Activated gamma-delta T cell (primary cell): ENCODE measurements around the gene CST7.
"Not testable (repeated sequence)": the region's sequence is repeated elsewhere in the genome, so short reads cannot be mapped to it uniquely, and the experiment has no call there.

Experiments used
- DNase-seq: peaks from one replicate; lab custom pipeline; 2025; lab: John Stamatoyannopoulos, UW
- total RNA-seq, 2 donors: gene quantifications; one replicate each; lab custom pipeline; 2026; lab: John Stamatoyannopoulos, UW

The CST7 gene, protein sequence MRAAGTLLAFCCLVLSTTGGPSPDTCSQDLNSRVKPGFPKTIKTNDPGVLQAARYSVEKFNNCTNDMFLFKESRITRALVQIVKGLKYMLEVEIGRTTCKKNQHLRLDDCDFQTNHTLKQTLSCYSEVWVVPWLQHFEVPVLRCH
- 56.7 to 145 reads per million in 2 donors for total RNA-seq

DNA sequence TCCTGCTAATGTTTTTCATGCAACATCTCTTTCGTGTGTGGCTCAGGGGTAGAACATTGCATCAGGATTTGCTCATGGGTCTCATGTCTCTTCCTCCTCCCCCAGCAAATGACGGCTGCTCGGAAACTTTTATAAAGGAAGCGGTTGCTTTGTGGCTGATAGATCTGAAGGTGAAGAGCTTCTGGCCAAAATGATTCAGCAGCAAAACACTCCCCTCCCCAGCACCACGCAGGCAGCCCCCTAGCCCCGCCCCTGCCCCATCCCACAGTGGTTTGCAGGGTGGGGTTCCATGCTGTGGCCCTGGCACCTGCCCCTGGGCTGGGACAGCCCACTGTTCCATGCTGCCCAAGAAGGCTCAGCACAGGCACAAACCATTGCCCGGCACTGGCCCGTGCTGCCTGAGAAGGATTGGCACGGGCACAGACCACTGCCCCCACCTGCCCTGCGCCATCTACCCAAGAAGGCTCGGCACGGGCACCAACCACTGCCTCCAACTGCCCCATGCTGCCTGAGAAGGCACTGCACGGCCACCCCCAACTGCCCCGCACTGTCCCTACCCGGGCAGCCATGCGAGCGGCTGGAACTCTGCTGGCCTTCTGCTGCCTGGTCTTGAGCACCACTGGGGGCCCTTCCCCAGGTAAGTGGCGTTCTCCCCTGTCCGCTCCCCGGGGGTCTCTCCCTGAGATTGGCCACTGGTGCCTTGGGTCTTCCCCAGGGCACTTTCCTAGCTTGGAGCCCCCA, at the start of gene CST7:
CST7 (plus strand) TSS at position 331 of the 741 bp plus-strand sequence; CDS start at position 568, 237 bp downstream.
- DNase-seq: peak; percentile 84

DNA sequence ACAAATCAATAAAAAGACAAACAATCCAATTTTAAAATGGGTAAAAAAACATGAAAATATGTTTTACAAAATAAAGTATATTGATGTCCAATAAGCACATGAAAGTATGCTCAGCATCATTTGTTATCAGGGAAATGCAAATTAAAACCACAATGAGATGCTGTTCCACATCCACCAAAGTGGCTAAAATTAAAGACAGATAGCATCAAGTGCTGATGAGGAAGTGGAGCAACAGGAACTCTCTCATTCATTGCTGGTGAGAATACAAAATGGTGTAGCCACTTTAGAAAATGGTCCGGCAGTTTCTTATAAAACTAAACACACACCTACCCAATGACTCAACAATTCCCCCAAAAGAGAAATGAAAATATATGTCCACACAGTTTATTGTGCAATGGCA, 42.3 kb upstream of the CST7 start:
- no peak for DNase-seq

DNA sequence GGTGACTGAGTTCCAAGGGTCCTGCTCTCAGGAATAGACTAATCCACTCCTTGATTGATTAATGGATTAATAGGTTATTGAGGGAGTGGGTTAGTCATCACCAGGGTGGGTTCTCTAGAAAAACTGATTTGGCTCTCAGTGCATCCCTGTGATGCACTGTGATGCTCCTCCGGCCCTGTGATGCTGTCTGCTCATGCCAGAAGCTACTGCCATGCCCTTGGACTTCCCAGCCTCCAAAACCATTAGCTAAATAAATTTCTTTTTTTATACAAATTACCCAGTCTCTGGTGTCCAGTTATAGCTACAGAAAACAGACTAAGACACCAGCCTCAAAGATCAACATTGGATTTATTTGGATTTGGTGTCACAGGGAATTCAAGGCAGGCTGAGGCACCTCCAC, 40.4 kb upstream of the CST7 start:
- no peak for DNase-seq

DNA sequence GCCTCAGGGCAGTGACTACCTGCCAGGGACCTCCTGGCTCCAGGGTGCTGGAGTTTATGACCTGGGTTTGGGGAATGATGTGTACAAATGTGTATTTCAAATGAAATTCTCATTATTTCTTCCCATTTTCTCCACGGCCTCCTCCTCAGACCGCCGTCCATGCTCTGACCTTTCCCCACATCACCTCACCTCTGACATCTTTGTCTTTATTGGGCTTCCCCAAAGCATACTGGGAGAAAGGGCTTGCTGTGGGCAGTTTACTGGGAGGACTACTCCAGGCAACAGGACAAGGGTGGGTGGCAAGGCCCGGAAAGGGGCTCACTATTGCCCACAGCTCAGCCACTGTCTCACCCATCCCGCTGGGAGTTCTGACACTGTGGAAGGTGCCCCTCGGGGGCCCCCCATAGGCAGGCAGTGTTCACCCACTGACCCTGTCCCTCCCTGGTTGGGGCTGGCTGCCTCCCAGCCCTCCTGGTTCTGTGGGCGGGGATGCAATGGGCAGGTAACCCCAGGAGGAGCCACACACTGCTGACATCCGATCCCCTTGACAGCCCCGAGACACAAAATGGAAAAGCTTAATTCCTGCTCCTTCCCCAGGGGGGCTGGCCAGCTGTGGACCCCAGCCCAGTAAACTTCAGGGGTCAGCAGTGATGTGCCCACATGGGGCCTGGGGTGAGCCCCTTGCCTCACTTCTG, 39.8 kb upstream of the CST7 start:
- no peak for DNase-seq

DNA sequence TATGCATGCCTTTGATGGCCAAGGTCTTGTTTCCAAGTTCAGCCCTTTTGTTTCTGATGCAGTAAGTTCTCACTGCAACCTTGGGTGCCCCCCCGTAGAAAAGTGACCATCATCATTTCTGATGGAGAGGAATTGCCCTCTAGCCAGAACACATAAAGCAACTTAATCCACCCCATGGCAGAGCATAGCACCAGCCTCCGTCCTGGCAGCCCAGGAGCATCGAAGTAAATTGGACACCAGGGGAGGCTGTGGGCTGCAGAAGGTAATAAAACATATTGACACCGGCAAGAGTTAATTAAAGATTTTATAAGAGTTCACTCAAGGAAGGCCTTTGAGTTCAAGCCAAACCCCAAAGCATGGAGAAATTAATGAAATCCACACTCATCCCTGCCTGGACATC, 39.2 kb upstream of the CST7 start:
- DNase-seq: no peak

DNA sequence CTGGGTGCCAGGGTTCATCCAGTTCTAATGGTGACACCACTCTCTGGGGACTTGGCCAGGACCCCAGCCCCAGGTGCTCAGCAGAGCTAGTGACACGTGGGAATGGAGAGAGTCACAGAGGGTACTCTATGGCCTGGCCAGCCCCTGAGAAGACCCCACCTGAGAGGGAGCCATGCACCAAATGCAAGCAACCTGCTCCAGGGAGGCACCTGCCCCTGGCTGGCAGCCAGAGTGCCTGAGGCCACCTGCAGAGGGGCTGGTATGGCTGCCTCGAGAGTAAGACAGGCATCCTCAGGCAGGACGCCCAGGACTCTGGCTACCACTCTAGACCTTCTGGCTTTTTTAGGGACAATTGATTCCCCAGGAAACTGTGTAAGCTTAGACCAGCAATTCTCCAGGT, 38.6 kb upstream of the CST7 start:
- no peak for DNase-seq

DNA sequence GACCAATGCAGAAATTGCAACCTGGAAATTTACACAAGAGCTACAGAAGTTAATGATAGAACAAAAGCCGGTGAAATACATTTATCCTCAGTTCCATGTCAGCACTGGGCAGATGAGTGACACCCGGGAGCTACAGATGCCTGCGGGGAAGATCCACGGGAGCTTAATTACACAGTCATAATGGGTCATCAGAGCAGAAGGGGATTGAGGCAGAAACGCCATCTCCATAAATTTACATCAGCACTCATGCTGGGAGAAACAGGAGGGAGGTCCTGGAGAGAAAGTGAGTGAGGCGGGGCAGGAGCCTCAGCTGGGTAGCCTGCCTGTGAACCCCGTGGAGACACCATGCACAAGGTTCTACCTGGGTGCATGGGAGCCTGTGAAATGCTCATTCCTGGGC, 37.6 kb upstream of the CST7 start:
- no peak for DNase-seq

DNA sequence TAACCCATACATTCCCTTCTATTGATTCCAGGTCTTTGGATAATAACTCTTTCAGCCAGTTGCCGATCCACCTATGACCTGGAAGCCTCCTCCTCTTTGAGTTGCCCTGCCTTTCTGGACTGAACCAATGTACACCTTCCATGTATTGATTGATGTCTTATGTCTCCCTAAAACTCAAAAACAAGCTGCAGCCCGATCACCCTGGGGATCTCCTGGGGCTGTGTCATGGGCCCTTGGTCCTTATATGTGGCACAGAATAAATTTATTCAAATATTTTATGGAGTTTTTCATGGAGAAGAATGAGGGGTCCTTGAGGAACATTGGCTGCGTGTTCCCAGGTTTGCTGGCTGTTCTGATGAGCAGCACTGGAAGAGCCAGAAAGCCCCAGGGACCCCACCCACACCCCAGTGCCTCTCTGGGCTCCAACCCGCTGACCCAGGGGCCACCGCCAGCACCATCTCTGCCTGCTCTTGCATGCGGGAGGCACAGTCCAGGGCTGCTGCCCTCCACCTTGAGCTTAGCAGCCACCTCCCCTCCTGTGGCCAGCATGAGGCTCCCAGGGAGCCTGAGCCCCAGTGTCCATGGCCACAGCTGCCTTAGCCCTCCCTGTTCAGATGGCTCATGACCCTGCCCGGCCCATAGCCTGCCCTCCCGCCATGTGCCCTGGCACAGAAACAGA, 36.5 kb upstream of the CST7 start:
- no peak for DNase-seq

DNA sequence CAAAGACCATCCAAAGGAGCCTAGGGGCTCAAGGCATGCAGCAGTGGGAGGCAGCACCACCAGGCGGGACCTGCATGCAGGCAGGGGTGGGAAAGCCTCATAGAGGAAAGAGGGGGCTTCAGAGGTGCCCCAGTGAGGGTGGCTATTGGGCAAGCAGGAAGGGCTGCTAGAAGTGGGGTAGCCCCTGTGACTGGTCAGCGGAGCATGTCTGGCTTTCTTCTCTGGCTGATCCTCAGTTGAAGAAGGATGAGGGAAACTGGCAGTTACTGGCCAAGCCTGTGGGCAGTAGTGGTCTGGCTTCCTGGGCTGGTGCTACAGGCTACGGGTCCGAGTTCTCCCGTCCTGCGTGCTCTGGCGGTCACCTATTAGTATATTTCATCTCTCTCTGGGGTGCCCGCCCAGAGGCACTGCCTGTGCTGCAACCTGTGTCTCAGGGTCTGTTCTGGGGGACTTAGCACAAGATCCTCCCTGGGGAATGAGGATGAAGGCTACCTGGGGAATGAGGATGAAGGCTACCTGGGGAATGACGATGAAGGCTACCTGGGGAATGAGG, 35.9 kb upstream of the CST7 start:
- DNase-seq: no peak

DNA sequence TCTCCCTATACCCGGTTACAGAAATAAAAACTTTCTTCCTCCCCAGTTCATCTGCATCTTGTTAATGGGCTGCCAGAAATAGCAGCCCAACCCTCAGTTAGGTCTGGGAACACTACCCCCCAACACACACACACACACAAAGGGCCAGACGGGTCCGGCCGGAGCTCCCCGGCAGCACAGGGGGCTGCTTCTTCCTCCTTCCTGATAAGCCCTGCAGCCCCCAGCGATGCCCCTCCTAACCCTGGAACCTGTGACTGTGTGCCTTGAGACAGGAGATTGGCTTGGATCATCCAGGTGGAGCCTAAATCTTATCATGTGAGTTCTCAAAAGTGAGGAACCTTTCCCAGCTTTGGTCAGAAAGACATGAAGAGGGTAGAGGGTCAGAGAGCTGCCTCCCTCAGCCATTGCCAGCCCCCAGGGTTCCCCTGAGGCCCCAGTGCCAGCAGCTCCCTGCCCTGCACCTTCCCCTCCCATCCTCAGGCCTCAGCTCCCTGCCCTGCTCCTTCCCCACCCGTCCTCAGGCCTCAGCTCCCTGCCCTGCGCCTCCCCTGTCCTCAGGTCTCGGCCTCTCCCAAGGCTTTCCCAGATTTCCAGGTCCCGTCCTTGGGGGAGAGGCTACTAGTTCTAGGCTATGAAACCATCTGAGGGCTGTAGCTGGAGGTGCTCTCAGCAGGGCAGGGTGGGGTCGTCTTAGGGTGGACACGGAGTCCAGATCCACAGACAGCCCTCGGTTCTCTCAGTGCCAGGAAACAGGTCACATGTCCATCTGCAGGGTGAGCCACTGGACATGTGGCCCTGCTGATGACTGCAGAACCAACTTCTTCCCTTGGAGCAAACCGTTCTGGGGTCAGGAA, 34.5 kb upstream of the CST7 start:
- no peak for DNase-seq

DNA sequence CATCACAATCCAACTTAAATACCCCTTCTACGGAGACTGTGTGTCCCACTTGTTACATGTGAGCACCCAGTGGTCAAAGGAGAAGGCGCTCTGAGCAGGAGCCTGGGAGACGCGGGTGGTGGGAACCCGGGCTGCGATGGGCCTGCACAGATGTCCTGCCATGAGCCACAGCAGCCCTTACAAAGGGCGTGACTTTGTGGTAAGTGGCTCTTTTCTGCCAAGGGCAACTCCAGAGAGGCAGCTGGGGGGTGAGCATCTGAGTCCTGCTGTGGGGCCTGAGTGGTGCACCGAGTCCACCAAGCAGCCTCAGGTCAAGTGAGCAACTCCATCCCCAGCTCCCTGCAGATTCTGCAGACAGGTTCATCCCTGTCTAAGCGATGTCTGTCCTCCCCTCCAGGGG, 33.6 kb upstream of the CST7 start:
- no peak for DNase-seq

DNA sequence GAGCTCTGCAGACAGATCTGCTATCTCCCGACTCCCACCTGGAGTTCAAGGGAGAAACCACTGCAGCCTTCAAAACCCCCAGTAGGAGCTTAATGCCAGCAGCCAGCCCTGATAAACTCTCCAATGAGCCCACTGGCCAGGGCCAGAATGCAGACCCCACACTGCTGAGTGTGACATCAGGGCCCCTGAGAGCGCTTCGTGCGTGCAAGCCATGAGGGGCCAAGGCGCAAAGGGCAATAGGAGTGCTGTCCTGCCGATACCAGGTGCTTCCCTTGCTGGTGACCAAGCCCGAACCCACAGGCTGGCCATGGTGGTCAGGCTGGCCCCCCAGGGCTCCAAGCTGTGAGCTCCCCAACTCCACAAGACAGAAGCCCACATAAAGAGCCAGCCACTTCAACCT, 33.2 kb upstream of the CST7 start:
- DNase-seq: no peak

DNA sequence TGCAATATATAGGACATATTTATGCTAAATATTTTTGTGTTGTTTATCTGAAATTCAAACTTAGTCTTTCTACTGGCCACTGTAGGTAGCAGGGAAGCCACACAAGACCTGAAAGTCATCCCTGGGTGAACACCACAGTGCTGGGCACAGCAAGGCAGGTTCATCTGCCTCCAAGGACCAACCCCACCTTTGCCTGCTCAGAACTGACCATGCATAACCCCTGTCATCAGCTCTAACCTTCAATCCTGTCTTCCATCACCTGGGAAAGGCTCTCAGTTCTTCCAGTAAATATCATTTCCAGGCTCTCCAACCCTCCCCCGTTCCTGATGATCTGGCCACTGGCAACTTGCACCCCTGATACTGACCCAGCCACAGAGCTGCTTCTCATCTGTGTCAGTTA, 32.7 kb upstream of the CST7 start:
- DNase-seq: no peak

DNA sequence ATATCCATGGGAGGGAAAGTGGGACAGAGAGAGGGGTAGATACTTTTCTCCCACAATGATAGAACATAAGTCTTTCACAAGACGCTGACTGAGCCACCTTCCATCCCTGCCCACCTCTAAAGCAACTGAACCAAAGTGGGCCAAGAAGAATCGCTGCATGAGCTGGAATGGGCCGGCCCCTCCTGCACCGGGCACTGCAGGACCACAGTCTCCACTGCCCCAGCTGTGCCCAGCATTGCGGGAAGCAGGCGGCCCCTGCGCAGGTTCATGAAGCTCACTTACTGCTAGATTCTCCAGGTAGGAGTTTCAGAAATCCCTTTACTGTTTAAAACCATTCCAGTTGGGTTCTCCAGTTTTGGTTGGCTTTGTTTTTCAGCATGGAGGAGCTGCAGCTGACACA, 32.0 kb upstream of the CST7 start:
- DNase-seq: no peak

DNA sequence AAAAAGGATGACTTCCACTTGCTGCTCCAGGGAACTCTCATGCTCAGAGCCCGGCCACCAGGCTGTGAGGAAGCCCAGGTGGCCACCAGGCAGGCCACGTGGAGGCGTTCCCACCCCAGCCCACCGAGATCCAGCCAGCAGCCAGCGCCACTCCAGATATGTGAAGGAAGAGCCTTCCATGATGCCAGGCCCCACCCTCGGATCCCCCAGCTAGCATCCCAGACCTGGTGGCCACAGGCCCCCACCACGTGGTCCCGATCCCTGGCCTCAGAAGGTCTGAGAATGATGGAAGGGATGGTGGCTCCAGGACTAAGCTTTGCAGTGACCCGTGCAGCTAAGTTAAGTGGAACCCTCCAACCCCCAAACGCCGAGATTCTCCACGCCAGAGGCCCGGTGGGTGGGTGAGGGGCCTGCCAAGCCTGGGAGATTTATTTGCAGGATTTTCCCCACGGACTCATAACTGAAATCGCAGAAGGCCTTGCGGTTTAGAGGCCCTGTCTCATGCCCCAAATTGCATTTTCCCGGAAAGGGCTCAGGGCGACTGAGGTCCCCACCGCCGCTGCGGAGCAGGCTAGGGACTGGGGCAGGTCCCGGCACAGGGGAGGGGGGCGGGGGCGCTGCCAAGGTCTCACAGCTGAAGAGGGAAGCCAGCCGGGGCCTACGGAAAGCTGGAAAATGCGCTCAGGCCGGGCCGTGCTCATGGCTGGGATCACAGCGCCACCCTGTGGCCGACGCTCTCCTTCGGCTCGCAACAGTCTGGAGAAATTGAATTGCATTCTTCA, 31.1 kb upstream of the CST7 start:
- no peak for DNase-seq

DNA sequence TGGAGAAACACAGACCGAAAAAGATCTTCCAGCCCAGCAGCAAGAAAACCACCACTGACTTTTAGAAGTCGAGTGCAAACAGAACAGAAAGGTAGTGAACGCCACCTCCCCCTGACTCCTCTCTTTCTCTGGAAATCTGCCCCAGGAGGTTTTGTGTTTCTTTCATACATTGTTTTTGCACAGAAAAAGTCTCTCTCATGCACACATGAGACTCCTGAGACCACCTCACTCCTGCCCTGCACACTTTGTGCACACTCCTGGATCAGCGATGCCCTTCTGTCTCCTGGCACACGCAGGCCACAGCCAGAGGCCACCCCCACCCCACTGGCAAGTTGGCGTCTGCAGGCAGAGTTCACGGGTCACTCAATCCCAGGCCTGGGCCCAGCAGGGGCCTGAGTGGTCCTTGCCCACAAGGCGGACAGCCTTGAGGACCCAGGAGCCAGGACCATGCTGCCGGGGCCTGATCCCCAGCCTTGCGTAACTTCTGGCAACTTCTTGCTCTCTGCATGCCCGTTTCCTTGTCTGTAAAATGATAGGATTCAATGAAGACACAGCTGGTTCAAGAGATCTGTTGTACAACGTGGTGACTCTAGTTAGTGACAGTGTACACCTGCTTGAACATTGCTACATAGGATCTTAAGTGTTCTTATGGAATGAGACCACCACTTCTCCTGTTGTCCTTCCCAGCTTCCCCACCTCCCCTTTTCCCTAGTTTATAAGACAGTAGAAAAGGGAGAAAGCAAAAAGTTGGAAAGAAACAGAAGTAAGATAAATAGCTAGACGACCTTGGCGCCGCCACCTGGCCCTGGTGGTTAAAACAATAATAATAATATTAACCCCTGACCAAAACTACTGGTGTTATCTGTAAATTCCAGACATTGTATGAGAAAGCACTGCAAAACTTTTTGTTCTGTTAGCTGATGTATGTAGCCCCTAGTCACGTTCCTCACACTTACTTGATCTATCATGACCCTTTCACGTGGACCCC, 30.2 kb upstream of the CST7 start:
- no peak for DNase-seq

DNA sequence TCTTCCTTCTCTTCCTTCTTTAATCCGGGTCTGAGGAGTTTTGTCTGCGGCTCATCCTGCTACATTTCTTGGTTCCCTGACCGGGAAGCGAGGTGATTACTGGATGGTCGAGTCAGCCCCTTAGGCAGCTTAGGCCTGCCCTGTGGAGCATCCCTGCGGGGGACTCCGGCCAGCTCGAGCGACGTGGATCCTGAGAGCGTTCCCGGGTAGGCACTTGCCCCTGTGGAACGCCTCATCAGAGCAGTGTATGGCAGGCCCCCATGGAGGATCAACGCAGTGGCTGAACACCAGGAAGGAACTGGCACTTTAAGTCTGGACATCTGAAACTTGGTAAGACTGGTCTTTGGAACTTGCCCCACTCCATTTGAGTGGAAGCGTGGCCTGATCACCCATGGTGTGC, 29.4 kb upstream of the CST7 start:
- DNase-seq: not testable (repeated sequence)

DNA sequence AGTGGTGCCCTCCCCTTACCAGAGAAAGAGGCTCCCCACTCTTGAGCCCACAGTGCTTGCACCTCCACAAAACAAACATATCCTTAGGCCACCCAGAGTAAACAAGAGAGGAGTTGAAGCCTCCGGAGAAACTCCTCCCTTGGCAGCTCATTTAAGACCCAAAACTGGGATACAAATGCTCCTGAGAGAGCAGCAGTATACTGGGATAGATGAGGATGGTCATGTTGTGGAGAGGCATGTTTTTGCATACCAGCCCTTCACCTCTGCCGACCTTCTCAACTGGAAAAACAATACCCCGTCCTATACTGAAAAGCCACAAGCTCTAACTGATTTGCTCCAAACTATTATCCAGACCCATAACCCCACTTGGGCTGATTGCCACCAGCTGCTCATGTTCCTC, 28.4 kb upstream of the CST7 start:
- DNase-seq: not testable (repeated sequence)

DNA sequence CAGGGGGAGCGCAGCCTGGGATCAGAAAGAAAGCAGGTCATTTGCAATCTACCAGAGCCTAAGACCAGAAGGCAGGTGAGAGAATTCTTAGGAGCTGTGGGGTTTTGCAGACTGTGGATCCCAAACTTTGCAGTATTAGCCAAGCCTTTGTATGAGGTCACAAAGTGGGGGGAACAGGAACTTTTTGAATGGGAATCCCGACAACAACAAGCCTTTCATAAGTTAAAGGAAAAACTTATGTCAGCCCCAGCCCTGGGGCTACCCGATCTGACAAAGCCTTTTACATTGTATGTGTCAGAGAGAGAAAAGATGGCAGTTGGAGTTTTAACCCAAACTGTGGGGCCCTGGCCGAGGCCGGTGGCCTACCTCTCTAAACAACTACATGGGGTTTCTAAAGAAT, 19.8 kb upstream of the CST7 start:
- DNase-seq: not testable (repeated sequence)
